Progenitor cell of endocrine pancreas (in vitro differentiated cells): Measurements from ENCODE around the gene TRPC4. TPM values are rescaled to one million over a fixed set of nuclear protein-coding genes. Genes with fewer than 3 reads are reported as not detected.

ENCODE experiments used
- DNase-seq: peaks from one replicate; pipeline ENCODE4 v3.0.0; 2021; ENCODE audit warnings: low spot score; ENCODE audit not compliant: unreplicated experiment
- H3K27ac Mint-ChIP-seq: 2 replicates; pipeline ENCODE4 v1.8.0; 2021; ENCODE audit warnings: mild to moderate bottlenecking, moderate library complexity, mixed read lengths
- H3K27me3 Mint-ChIP-seq: 2 replicates; pipeline ENCODE4 v1.8.0; 2021; ENCODE audit warnings: mixed read lengths
- H3K36me3 Mint-ChIP-seq: 2 replicates; pipeline ENCODE4 v1.8.0; 2022; ENCODE audit warnings: mixed read lengths; ENCODE audit not compliant: insufficient read depth
- H3K4me1 Mint-ChIP-seq: 2 replicates; pipeline ENCODE4 v1.8.0; 2021; ENCODE audit warnings: low read depth, mixed read lengths
- H3K4me3 Mint-ChIP-seq: 2 replicates; pipeline ENCODE4 v1.8.0; 2021; ENCODE audit warnings: low read depth, mild to moderate bottlenecking, moderate library complexity, mixed read lengths
- H3K9me3 Mint-ChIP-seq: 2 replicates; pipeline ENCODE4 v1.8.0; 2021; ENCODE audit warnings: low read depth, mixed read lengths
- CTCF ChIP-seq: fragments of 200-600 bp; sonication (generic); IDR thresholded peaks from one replicate; pipeline ENCODE4 v1.5.0; 2021; ENCODE audit warnings: antibody characterized with exemption, mild to moderate bottlenecking; ENCODE audit not compliant: unreplicated experiment
- long read RNA-seq: library from polyadenylated mRNA; unstranded; transcript quantifications from one replicate; pipeline ENCODE4 v2.0.0, GENCODE V29; 2020
- total RNA-seq: library from RNA; stranded (reverse); gene quantifications from 2 replicates; pipeline ENCODE4 v1.2.1, GENCODE V29; 2021

TRPC4 gene
- 4.2 and 5.3 TPM in 2 replicates for total RNA-seq
- long read RNA-seq, full-length matches to known transcripts: 6 of 24 reads
- long read RNA-seq, partial matches to known transcripts: 11 of 24 reads
- long read RNA-seq, other reads (novel, unspliced or antisense): 7 of 24 reads

GRCh38 chr13:37869756-37870488 lies at the start of gene TRPC4:
TSS of gene TRPC4 (minus strand) at chr13:37869772. CDS start at chr13:37783333, 86,439 bp downstream.
- H3K4me1 Mint-ChIP-seq: peaks cover 32% of the 10 kb centered on the region
- peak; percentile 49 for DNase-seq
- peak within 1 kb of the TSS; percentile 89 for H3K4me3 Mint-ChIP-seq
- peaks cover 17% of the 10 kb centered on the region for H3K27me3 Mint-ChIP-seq
- H3K9me3 Mint-ChIP-seq: no peaks in the 10 kb centered on the region
- TF ChIP-seq CTCF: peak; percentile 73
- H3K27ac Mint-ChIP-seq: peak within 1 kb of the TSS; percentile 93
- H3K36me3 Mint-ChIP-seq: no peaks in the 10 kb centered on the region

- Mint-ChIP-seq H3K27ac (peak overlapping the region; percentile 59), H3K27me3 (no peaks in the 10 kb centered on the region), H3K9me3 (peaks cover 15% of the 10 kb centered on the region), H3K4me1 (peaks cover 20% of the 10 kb centered on the region), H3K4me3 (no peak overlapping the region), H3K36me3 (peaks cover 2% of the 10 kb centered on the region)
- no peak for TF ChIP-seq CTCF
- DNase-seq: no peak
Measured at GRCh38 chr13:37918751-37919150, 49.2 kb upstream of the TRPC4 start.

- DNase-seq: no peak
- no peak overlapping the region for H3K4me3 Mint-ChIP-seq
- H3K27ac Mint-ChIP-seq: peak overlapping the region; percentile 59
- TF ChIP-seq CTCF: peak; percentile 5
- H3K27me3 Mint-ChIP-seq: no peaks in the 10 kb centered on the region
- peaks cover 20% of the 10 kb centered on the region for H3K4me1 Mint-ChIP-seq
- H3K9me3 Mint-ChIP-seq: peaks cover 15% of the 10 kb centered on the region
- H3K36me3 Mint-ChIP-seq: peaks cover 2% of the 10 kb centered on the region
Measured at GRCh38 chr13:37918116-37918714, 48.6 kb upstream of the TRPC4 start.

GRCh38 chr13:37914781-37915391 lies 45.3 kb upstream of the TRPC4 start:
- H3K9me3 Mint-ChIP-seq: peaks cover 19% of the 10 kb centered on the region
- no peak overlapping the region for H3K27ac Mint-ChIP-seq
- H3K36me3 Mint-ChIP-seq: peaks cover 2% of the 10 kb centered on the region
- no peak for TF ChIP-seq CTCF
- H3K27me3 Mint-ChIP-seq: no peaks in the 10 kb centered on the region
- H3K4me1 Mint-ChIP-seq: peaks cover 20% of the 10 kb centered on the region
- DNase-seq: no peak
- no peak overlapping the region for H3K4me3 Mint-ChIP-seq

- no peaks in the 10 kb centered on the region for H3K27me3 Mint-ChIP-seq
- no peak for DNase-seq
- peaks cover 16% of the 10 kb centered on the region for H3K9me3 Mint-ChIP-seq
- TF ChIP-seq CTCF: no peak
- H3K4me3 Mint-ChIP-seq: no peak overlapping the region
- H3K4me1 Mint-ChIP-seq: peaks cover 5% of the 10 kb centered on the region
- H3K36me3 Mint-ChIP-seq: peaks cover 2% of the 10 kb centered on the region
- H3K27ac Mint-ChIP-seq: no peak overlapping the region
Measured at GRCh38 chr13:37910790-37911189, 41.2 kb upstream of the TRPC4 start.
